HG02981 (cell line): Measurements from ENCODE around the gene NCK2.

ENCODE experiments used
- ATAC-seq: cut with Tn5 transposase; IDR thresholded peaks from one replicate; pipeline ENCODE4 v1.9.1; 2021; ENCODE audit warnings: mild to moderate bottlenecking, moderate library complexity; ENCODE audit not compliant: unreplicated experiment

Gene NCK2

DNA sequence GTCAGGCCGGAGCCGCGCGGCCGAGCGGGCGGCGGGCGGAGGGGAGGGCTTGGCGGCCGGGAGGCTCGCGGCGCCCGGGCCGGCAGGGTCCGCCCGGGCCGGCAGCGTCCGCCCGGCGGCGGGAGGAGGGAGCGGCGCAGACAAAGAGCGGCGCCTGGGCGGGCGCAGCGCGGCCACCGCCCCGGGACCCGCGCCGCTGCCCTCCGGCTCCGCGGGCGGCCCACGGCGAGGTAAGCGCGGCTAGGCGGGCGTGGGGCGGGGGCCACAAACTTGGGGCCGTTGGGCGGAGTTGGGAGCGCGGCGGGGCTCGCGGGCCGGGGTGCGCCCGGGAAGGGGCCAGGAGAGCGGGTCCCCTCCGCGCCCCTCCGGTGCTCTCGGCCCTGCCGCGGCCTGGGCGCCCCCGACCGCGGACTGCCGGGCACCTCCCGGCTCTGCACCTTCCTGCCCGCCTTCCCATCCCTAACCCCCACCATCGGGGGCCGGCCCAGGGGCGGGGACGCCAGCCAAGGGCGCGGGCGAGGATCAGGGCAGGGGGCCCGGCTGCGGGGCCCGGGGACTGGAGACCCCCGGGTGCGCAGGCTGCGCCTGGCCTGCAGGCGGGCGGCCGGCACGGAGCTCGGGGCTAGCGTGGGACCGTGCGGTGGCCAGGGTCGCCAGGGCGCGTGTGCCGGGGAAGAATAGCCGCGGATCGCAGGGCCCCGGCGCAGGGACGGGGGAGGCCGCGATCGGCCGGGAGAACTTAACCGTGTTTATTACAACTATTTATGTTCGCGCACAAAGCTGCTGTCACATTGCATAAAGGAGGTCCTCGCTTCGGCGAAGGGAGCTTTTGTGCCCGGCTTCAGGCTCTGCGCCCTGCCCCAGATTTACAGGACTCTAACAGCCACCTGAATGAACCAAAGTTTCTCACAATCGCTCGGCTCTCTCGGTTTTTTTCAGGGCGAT, at the start of gene NCK2:
NCK2 (plus strand) TSS at position 4 of the 945 bp plus-strand sequence. CDS start 110,152 bp downstream, outside the sequence.
- ATAC-seq, result peak; percentile 27

GRCh38 chr2:105697781-105698449, 46.8 kb upstream of the NCK2 start:
- ATAC-seq, result no peak

- no peak for ATAC-seq
These were observed 45.9 kb upstream of the NCK2 start for GRCh38 chr2:105698820-105699219.

DNA sequence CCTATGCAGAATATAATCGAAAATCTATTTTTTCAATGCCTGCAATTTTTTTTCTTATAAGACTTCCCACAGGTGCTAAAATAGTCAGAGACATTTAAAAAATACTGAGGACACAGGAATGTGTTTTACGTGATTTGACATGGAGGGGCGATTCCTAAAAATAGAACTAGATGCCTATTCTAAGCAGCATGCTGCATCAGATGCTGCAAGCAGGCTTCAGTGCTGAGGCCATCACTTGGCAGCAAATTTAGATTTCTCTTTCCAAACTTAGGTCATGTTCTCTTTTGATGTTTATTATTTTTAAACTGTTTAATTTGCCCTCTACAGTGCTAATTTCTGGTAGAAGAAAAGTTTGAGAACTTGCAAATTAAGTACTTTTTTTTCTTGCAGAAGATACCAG, 43.7 kb upstream of the NCK2 start:
- no peak for ATAC-seq

- ATAC-seq, result no peak
These were observed 36.0 kb upstream of the NCK2 start for GRCh38 chr2:105708697-105709096.

DNA sequence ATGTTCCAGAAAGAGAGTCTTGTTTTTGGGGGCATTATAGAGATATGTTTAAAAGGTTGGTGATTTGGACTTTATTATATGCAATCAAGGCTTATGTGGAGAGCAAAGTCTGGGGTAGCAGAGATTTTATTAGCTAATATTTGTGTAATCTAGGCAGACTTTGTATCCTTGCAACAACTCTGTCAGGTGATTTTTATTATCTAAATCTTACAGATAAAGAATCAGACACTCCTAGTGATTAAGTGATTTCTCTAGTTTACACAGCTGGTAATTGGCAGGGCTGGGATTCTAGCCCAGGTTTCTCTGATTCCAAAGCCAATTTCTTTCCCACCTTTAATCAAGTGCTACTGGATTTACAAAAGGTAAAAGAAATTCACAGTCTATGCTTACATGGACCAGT, 33.3 kb upstream of the NCK2 start:
- no peak for ATAC-seq

GRCh38 chr2:105712166-105712915, 32.4 kb upstream of the NCK2 start:
- no peak for ATAC-seq

GRCh38 chr2:105712981-105713596, 31.6 kb upstream of the NCK2 start:
- ATAC-seq, result no peak

- no peak for ATAC-seq
These were observed 30.6 kb upstream of the NCK2 start for GRCh38 chr2:105714141-105714540.

DNA sequence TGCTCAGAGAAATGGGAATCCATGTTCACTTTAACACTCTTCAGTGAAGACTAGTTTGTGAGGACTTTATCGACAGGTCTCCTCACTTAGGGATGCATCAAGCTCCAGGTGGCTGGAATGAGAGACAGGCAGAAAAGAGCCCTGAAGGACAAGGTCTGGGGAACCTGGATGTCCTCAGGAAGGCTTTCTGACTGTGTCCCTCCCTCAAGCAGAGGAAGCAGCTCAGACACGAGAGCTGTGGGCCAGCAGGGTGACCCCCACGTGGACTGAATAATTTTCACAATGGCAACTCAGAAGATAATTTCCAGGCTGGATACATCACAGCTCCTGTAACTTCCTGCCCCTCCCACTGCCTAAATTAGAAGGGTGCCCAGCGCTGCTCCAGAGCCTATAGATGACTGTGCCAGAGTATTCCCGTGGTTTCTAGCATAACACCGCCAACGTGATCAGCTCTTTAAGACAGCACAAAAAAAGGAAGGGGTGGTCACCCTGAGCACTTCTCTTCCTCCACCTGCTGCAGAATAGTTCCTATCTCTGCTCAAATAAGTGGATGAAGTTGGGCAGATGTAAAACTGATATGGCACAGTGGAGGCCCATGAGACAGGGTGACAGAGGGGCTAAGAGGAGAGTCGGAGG, 25.7 kb upstream of the NCK2 start:
- no peak for ATAC-seq

GRCh38 chr2:105721991-105722511, 22.7 kb upstream of the NCK2 start:
- no peak for ATAC-seq

GRCh38 chr2:105722726-105723297, 21.9 kb upstream of the NCK2 start:
- ATAC-seq, result no peak

DNA sequence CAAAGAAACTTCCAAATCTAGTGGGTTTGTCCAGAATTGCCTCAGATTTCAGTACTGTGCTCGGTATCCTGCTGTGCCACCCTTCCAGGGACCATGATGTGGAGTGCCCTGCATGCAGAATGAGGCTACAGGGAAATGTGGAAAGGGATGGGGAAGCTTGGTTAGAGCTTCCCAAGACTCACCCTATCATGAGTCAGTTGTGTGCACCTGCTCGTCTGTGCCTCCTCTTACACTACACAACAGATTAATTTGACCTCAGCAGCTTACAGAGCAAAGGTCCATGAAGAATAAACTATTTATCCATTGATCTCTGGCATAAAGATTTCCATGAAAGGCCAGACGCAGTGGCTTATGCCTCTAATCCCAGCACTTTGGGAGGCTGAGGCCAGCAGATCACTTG, 21.3 kb upstream of the NCK2 start:
- ATAC-seq, result no peak

GRCh38 chr2:105725388-105725787, 19.3 kb upstream of the NCK2 start:
- ATAC-seq, result no peak

DNA sequence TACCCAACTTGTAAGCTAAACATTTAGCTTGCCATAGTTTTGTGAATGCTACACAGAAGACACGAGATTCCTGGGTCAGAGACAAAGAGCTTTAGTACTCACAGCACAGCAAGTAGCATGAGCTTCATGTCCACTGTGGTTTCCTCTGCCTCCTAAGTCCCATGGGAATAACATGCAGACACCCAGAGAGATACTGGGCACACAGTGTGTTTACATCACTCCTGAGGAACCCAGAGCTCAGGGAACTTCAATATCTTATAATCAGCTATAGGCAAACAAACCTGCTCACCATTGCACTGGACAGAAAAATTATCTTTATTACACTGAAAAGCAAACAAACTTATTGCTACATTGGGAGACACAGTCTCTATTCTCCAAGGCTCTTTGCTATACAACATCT, 14.5 kb upstream of the NCK2 start:
- no peak for ATAC-seq

DNA sequence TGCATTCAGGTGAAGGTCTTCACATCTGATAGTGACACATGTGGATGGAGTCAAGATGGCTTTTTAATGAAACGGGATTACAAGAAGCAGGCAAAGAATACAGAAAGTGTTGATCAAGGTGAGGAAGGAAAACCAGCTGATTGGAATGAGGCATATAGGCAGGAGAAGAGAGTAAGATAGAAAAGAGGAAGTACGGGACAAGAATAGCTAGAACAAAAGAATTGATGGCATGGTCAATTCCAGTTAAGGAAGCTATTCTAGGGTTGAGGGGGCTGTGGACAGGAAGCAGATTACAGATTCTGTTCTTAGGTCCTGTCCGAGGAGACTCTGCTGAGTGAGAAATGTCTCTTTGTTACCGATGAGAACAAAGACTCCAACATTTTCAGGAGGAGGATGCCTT, 13.2 kb upstream of the NCK2 start:
- no peak for ATAC-seq

- no peak for ATAC-seq
These were observed 12.6 kb upstream of the NCK2 start for GRCh38 chr2:105732101-105732500.

GRCh38 chr2:105732955-105733607, 11.6 kb upstream of the NCK2 start:
- no peak for ATAC-seq

DNA sequence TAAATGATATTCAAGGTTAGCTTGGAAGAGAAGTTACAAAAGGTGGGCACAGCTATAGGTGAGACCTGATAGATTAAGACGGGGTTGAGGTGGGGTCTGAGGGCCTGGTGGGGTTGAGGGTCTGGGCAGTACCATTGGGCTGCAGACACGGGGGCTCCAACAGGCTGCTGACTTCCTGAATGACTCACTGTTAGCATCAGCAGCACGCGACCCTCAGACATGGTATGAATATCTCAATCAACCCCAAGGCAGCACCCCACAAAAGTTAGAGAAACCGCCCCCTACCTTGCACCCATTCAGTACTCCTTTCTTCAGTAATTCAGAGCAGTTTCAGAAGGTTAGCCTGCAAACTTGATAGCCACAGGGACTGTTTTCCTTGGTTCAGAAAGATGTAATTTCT, 10.8 kb upstream of the NCK2 start:
- ATAC-seq, result no peak
